ENCODE data around the gene FAM135A. TPM values are rescaled to one million over a fixed set of nuclear protein-coding genes. Genes with fewer than 3 reads are reported as not detected.

FAM135A gene
- total RNA-seq, 1 donor from 2014 or later = 25.1 TPM

GRCh38 chr6:70502484-70502883 is 89.2 kb downstream of the FAM135A start:
- H3K4me3 ChIP-seq (ENCODE audit: low read depth, low read length) = no peak overlapping the region
- no peak for TF ChIP-seq CTCF (conservative IDR thresholded peaks at IDR 0.05; ENCODE audit: low read depth, low read length)
- no peak for DNase-seq (ENCODE audit: low read depth)

GRCh38 chr6:70503813-70504465 is 90.6 kb downstream of the FAM135A start:
- H3K4me3 ChIP-seq (ENCODE audit: low read depth, low read length) = no peak overlapping the region
- no peak for TF ChIP-seq CTCF (conservative IDR thresholded peaks at IDR 0.05; ENCODE audit: low read depth, low read length)
- no peak for DNase-seq (ENCODE audit: low read depth)

- no peak for DNase-seq (ENCODE audit: low read depth)
- no peak for TF ChIP-seq CTCF (conservative IDR thresholded peaks at IDR 0.05; ENCODE audit: low read depth, low read length)
- H3K4me3 ChIP-seq (ENCODE audit: low read depth, low read length) = no peak overlapping the region
Observed at GRCh38 chr6:70506321-70506720, 93.0 kb downstream of the FAM135A start.

- DNase-seq (ENCODE audit: low read depth) = no peak
- no peak overlapping the region for H3K4me3 ChIP-seq (ENCODE audit: low read depth, low read length)
- no peak for TF ChIP-seq CTCF (conservative IDR thresholded peaks at IDR 0.05; ENCODE audit: low read depth, low read length)
Observed at GRCh38 chr6:70507161-70507560, 93.9 kb downstream of the FAM135A start.

GRCh38 chr6:70508953-70509352 is 95.6 kb downstream of the FAM135A start:
- H3K4me3 ChIP-seq (ENCODE audit: low read depth, low read length) = no peak overlapping the region
- no peak for TF ChIP-seq CTCF (conservative IDR thresholded peaks at IDR 0.05; ENCODE audit: low read depth, low read length)
- no peak for DNase-seq (ENCODE audit: low read depth)

GRCh38 chr6:70510600-70510999 is 97.3 kb downstream of the FAM135A start:
- DNase-seq (ENCODE audit: low read depth) = no peak
- TF ChIP-seq CTCF (conservative IDR thresholded peaks at IDR 0.05; ENCODE audit: low read depth, low read length) = no peak
- H3K4me3 ChIP-seq (ENCODE audit: low read depth, low read length) = no peak overlapping the region

- TF ChIP-seq CTCF (conservative IDR thresholded peaks at IDR 0.05; ENCODE audit: low read depth, low read length) = no peak
- no peak for DNase-seq (ENCODE audit: low read depth)
Observed at GRCh38 chr6:70518723-70519122, 105.4 kb downstream of the FAM135A start.

More at GRCh38 chr6:70518723-70519122, 105.4 kb downstream of the FAM135A start:
- H3K4me3 ChIP-seq (ENCODE audit: low read depth, low read length) = no peak overlapping the region
